Fibroblast of skin of scalp (primary cell): ENCODE measurements around the gene HES1. TPM values are rescaled to one million over a fixed set of nuclear protein-coding genes. Genes with fewer than 3 reads are reported as not detected.
"Not testable (repeated sequence)": the region's sequence is repeated elsewhere in the genome, so short reads cannot be mapped to it uniquely, and the experiment has no call there.

Source experiments
- DNase-seq: peaks from one replicate; pipeline ENCODE4 v3.0.0-alpha.2; 2013
- polyA plus RNA-seq, 2 experiments: library from polyadenylated mRNA; unstranded; fragments of 120-200 nt; gene quantifications; one replicate each; pipeline ENCODE4 v1.2.1, GENCODE V29; 2013; ENCODE audit not compliant: insufficient read length in 2 of 2

HES1 gene
- 42.7 TPM for polyA plus RNA-seq (2013, experiment 1 of 2; ENCODE audit: insufficient read length)
- polyA plus RNA-seq (2013, experiment 2 of 2; ENCODE audit: insufficient read length): 43.0 TPM

DNA sequence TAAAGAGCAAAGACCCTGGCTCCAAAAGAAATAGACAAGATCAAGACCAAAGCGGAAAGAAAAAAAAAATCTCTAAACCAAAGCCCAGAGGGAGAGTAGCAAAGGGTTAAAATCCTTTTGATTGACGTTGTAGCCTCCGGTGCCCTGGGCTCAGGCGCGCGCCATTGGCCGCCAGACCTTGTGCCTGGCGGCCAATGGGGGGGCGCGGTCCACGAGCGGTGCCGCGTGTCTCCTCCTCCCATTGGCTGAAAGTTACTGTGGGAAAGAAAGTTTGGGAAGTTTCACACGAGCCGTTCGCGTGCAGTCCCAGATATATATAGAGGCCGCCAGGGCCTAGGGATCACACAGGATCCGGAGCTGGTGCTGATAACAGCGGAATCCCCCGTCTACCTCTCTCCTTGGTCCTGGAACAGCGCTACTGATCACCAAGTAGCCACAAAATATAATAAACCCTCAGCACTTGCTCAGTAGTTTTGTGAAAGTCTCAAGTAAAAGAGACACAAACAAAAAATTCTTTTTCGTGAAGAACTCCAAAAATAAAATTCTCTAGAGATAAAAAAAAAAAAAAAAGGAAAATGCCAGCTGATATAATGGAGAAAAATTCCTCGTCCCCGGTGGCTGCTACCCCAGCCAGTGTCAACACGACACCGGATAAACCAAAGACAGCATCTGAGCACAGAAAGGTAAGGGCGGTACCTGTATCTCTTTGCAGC lies at the start of gene HES1:
TSS of gene HES1 (plus strand) at position 343 of the 713 bp plus-strand sequence. CDS start at position 576, 233 bp downstream.
- peak; percentile 99 for DNase-seq

DNA sequence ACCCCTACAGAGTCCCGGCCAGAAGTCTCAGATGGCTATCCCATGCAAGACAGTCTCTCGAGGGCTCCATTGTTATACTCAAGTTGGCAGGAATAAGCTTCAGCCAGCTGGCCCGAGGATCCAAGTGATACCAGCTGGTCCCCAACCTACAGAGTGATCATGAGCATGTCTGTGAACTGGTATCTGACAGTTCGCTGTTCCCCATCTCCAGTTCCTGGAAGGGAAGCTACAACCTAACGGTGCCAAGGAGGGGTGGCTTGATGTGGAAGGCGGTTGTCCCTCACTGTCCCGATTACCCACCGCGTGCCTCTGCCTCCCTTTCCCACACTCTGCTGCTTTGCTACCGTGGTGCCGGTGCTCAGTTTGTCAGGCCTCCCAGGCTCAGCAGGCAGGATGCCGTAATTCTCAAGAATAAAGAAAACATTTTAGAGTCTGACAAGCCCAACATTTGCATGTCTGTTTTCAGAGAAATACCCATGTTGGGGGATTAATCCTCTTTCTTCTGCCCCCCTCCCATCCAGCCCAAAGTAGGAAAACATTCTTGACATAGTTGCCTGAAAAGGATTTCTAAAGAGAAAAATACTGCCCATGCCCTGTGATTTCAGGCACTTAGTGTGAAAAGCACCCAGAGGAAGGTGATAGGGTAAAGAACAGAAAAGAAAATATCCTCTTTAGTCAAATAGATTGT lies 49.4 kb upstream of the HES1 start:
- DNase-seq: peak; percentile 90

- DNase-seq: peak; percentile 49
Measured at GRCh38 chr3:194087280-194087679, 48.7 kb upstream of the HES1 start.

GRCh38 chr3:194087995-194088855 lies 47.7 kb upstream of the HES1 start:
- peak; percentile 71 for DNase-seq

- DNase-seq: peak; percentile 100
Measured at GRCh38 chr3:194089357-194090177, 46.4 kb upstream of the HES1 start.

- DNase-seq: not testable (repeated sequence)
Measured at GRCh38 chr3:194090178-194090555, 45.8 kb upstream of the HES1 start.

DNA sequence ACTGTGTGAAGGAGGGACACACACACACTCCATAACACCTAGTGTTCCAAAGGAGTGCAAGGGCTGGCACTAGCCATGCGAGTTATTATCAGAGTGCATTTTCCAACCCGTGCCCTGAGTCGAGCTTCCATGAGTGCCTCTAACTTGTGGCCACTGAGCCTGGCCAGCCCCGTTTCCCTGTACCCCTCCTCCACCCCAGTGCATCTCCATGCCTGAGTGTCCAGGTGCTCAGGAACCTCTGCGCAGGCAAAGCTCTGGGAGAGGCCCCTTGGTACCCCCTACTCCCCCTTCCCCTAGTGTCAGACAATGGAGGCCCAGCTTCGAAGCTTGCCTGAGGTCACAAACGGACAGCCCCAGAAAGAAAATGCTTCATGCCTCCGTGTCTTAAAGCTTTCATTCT lies 45.2 kb upstream of the HES1 start:
- no peak for DNase-seq

DNA sequence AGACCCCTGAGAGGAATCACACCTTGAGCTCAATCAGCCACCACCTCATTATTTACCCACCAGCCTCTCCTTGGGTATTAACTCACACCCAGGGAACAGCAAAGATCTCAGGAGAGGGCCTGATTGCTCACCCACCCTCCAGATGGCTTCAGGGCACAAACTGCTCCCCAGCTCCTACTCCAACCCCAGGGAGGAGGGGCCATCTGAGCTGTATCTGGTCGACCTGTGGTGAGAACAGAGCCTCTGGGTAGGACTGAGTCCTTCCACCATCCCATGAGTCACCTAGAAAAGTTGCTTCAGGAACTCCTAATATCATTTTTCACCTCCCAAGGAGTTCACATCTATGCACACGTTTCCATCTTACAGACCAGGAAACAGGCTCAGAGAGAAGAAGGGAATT lies 44.8 kb upstream of the HES1 start:
- DNase-seq: peak; percentile 80

GRCh38 chr3:194091897-194092296 lies 44.1 kb upstream of the HES1 start:
- DNase-seq: not testable (repeated sequence)

- DNase-seq: no peak
Measured at GRCh38 chr3:194092881-194093301, 43.1 kb upstream of the HES1 start.

DNA sequence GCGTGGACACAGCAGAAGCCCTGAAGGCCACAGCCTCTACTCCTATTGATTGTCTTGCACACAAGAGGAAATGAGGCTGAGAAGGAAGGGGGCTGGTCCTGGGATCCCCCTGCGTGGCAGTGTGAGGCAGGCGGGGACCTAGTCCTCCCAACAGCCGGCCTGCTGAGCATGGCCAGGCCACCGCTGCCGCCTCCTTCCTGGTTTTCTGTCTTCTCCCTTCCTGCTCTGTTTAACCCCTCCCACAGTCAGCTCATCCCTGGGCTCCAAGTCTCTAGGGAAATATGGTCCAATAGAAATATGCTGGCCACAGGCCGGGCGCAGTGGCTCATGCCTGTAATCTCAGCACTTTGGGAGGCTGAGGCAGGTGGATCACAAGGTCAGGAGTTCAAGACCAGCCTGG lies 42.1 kb upstream of the HES1 start:
- DNase-seq: peak; percentile 67

DNA sequence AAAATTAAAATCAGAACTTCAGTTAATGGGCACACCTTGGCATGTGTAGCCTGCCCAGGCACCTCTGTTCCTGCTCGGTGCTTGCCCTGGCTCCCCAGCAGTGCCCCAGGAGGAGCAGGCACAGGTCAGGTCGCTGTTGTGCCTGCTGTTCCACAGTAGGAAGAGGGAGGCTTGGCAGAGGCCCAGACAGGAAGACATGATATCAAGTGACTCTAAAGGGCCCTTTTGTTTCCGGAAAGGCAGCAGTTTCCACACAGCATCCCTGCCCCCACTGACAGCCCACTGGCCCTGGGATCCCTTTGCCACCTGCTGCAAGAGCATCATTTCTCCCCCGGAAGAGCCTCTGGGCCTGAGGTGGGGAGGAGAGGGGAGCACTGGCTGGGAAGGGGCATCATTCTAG lies 40.5 kb upstream of the HES1 start:
- no peak for DNase-seq

DNA sequence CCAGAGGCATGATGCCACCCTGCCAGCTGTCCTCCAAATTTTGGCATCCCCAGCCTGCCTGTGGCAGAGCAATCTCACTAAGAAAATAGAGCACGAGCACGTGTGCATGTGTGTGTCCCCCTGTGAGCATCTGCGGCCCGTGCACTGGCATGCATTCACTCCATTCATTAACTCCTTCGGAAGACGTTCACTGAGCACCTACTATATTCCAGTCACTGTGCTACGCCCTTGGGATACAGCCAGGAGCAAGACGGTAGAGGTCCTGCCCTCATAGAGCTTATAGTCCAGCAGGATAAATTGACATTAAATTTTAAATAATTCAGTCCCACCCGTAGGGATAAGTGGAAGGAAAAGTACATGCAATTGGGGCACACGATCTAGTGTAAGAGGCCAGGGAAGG lies 40.0 kb upstream of the HES1 start:
- DNase-seq: no peak

DNA sequence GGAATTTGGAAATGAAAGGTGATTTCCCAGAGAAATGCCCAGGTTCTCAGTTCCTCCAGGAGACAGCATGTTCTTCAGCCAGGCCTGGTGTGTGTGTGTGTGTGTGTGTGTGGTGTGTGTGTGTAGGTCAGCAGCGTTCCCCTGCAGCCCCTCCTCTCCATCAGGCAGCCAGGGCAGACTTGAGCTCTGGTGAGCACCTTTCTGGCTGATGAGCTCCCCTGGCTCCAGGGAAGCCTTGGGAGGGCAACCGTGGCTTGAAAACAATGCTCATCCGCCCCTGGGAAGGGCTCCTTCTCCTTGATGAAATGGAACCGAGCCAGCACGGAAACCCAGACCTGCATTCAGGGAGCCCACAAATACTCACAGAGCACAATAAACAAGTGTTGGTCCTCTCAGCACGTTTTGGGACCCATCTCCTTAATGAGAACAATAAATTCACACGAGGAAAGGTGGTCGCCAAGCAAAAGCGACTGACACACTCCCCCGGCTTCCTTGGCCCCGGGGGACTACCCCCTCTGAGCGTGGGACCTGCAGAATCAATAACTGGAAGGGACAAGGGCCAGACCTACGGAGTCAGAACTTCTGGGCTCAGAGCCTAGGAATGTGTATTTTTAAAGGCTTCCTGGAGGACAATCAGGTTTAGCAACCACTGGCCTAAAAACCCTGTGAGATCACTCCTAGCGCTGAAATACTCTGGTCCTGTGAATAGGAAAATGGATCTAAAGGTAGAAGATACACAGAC lies 38.6 kb upstream of the HES1 start:
- no peak for DNase-seq

DNA sequence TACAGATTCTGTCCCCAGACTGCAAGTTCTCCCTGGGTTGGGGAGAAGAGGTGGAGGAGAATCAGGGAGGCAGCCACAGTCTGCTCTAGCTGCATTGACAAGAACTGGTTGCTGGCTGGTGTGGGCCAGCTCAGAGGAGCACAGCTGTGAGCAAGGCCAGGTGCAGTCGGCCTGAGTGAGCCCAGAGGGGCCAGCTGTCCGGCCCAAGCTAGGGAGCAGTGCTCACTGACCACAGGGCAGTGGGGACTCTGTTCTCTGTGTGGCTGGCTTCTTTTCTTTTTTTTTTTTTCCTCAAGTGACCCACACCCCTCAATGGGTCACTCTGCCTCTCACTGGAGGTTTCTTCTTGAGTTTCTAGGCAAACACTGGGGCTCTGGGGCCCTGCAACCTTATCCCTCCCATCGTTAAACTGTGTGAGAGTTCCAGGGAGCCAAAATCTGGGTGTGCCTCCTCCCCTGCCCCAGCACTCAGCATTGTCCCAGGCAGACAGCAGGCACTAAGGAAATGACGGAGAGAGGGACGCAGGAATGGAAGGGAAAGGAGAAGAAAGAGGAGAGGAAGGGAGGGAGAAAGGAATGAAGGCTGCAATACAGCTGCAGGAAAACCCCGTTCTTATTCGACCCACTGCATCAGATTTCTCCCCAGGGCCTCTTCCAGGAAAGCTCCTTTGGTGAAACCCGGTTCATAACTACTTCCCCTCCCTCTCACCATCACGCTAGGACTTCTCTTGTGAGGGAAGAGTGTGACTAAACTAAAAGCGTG lies 37.7 kb upstream of the HES1 start:
- DNase-seq: no peak

DNA sequence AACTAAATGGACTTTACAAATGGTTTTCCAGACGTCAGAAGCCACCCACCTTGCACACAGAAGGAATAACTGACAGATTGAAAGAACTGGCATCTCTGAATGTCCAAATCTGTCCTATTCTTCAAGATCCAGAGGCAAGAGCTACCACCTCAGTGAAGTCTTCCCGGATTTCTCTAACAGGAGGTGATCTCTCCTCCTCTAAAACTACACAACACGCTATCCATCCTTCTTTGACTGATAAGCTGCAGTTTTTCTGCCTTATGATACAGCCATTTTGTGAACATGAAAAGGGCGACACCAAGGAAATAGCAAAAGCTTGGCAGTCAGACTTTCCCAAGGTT lies 37.1 kb upstream of the HES1 start:
- no peak for DNase-seq

GRCh38 chr3:194099215-194099614 lies 36.7 kb upstream of the HES1 start:
- no peak for DNase-seq

DNA sequence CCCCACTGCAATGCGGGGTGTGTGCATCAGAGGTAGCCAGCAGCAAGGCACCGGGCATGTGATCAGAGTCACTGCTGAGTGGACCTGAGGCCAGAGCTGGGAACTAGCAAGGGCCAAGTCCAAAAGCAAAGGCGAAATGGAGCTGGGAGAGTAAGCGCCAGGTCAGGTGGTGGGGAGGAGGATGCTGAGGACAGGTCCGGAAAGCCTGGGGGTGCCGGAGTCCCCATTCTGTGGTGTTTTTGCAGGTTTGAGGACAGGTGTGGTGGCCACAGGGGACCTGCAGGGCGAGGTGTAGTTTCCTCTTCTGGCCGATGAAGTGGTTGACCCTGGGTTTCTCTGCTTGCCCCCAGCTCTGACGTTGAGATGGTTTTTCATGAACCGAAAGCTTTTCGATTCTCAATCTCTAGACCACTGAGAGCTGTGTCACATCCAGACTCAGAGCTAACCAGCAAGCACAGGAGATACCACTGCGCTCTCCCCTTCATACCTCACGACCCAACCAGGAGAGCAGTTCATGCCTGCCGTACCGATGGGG lies 35.0 kb upstream of the HES1 start:
- DNase-seq: no peak

- no peak for DNase-seq
Measured at GRCh38 chr3:194101592-194102432, 34.1 kb upstream of the HES1 start.

DNA sequence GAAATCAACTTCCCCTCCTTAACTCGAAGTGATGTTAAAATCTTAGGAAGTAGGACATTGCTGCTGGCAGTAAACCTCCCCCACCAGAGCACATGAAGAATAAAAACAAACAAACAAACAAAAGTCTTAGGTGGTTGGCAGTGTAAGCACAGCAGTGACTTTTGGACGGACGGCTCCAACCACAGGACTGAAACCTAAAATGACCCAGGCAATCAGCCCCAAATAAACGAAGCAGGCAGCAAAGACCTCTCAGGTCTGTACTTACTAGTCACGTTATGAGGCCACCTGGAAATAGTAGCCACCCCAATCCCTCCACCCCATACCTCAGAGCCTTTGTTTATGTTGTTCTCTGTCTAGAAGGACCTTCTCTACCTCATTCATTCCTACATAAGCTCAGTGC lies 33.5 kb upstream of the HES1 start:
- no peak for DNase-seq
